GM12892 (cell line): Measurements from ENCODE around the gene SLC12A9. TPM values are rescaled to one million over a fixed set of nuclear protein-coding genes. Genes with fewer than 3 reads are reported as not detected.
"Not testable (repeated sequence)": the region's sequence is repeated elsewhere in the genome, so short reads cannot be mapped to it uniquely, and the experiment has no call there.

Experiments
- DNase-seq: peaks from one replicate; pipeline ENCODE4 v3.0.0; 2011; ENCODE audit not compliant: insufficient read length
- FAIRE-seq: peaks from 2 replicates; lab custom pipeline; 2011; peaks lifted over from hg19 to GRCh38; lab: Jason Lieb, UNC
- POLR2A ChIP-seq: IDR thresholded peaks from 2 replicates; pipeline ENCODE4 v1.6.1; 2011; ENCODE audit warnings: low read depth, low read length, control low read depth
- POLR2AphosphoS5 ChIP-seq: IDR thresholded peaks from 2 replicates; pipeline ENCODE4 v1.6.1; 2011; ENCODE audit warnings: low read depth, low read length, control low read depth
- TAF1 ChIP-seq: IDR thresholded peaks from 2 replicates; pipeline ENCODE4 v1.6.1; 2011; ENCODE audit warnings: low read depth, mild to moderate bottlenecking, control low read depth, low read length, borderline replicate concordance
- polyA plus RNA-seq: library from polyadenylated mRNA; unstranded; fragments of >200 nt; gene quantifications from one replicate; pipeline ENCODE4 v1.2.1, GENCODE V29; 2012; ENCODE audit warnings: missing spikeins, inconsistent platforms; ENCODE audit not compliant: missing spikeins

Gene SLC12A9, protein sequence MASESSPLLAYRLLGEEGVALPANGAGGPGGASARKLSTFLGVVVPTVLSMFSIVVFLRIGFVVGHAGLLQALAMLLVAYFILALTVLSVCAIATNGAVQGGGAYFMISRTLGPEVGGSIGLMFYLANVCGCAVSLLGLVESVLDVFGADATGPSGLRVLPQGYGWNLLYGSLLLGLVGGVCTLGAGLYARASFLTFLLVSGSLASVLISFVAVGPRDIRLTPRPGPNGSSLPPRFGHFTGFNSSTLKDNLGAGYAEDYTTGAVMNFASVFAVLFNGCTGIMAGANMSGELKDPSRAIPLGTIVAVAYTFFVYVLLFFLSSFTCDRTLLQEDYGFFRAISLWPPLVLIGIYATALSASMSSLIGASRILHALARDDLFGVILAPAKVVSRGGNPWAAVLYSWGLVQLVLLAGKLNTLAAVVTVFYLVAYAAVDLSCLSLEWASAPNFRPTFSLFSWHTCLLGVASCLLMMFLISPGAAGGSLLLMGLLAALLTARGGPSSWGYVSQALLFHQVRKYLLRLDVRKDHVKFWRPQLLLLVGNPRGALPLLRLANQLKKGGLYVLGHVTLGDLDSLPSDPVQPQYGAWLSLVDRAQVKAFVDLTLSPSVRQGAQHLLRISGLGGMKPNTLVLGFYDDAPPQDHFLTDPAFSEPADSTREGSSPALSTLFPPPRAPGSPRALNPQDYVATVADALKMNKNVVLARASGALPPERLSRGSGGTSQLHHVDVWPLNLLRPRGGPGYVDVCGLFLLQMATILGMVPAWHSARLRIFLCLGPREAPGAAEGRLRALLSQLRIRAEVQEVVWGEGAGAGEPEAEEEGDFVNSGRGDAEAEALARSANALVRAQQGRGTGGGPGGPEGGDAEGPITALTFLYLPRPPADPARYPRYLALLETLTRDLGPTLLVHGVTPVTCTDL
- polyA plus RNA-seq: 8.4 TPM

DNA sequence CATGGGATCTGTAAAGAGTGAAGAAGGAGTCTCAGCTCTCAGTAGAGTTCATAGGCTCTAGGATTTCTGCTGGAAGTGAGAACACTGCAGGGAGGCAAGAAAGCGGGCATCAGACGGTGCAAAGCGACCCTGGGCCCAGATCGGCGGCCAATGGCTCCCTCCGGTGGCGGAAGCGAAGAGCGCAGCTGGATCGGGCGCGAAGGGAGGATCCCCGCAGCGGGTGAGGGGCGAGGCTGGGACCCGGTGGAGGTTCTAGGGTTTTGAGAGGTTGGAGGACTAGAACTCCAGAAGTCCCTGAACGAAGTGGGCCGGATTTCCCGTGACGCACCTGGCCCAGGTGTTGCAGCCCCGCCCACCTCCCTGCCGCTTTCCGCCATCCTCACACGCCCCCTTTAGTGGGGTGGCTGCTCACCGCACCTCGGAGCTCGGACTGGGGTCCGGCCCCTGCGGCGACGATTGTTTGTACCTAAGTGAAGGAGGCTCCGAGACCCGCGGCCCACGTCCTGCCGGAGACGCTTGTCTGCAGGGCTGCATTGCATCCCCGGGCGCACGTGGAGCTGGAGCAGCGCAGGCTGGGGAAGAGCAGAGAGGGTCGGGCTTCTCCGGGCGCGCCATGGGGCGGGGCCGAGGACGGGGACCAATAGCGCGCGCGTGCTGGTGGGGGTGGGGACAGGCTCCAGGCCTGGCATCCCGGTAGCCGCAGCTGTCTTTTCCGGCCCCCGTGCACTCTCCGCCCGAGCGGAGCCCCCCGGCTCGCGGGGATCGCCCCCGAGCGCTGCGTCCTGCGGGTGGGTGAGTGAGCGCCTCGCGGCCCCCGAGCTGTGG, at the start of gene SLC12A9:
TSS of gene SLC12A9 (plus strand) at position 666 of the 825 bp plus-strand sequence. CDS start 1,485 bp downstream, outside the sequence.
- no peak for TF ChIP-seq POLR2AphosphoS5
- no peak for TF ChIP-seq TAF1
- TF ChIP-seq POLR2A: peak; percentile 30; the same call in 1 of the 2 replicates
- peak; percentile 97 for DNase-seq

GRCh38 chr7:100802951-100803350, 49.6 kb upstream of the SLC12A9 start:
- FAIRE-seq: no peak
- no peak for DNase-seq
- TF ChIP-seq POLR2AphosphoS5: no peak
- TF ChIP-seq POLR2A: no peak
- TF ChIP-seq TAF1: no peak

More for the DNA sequence above, at the start of gene SLC12A9:
- FAIRE-seq: peak; percentile 96

- peak; percentile 73 for FAIRE-seq
- no peak for TF ChIP-seq TAF1
- 0 out of 2 replicates have a peak, but pooled peaks have one; percentile 38 for TF ChIP-seq POLR2A
- peak; percentile 91 for DNase-seq
Measured at GRCh38 chr7:100803398-100804161, 48.9 kb upstream of the SLC12A9 start.

DNA sequence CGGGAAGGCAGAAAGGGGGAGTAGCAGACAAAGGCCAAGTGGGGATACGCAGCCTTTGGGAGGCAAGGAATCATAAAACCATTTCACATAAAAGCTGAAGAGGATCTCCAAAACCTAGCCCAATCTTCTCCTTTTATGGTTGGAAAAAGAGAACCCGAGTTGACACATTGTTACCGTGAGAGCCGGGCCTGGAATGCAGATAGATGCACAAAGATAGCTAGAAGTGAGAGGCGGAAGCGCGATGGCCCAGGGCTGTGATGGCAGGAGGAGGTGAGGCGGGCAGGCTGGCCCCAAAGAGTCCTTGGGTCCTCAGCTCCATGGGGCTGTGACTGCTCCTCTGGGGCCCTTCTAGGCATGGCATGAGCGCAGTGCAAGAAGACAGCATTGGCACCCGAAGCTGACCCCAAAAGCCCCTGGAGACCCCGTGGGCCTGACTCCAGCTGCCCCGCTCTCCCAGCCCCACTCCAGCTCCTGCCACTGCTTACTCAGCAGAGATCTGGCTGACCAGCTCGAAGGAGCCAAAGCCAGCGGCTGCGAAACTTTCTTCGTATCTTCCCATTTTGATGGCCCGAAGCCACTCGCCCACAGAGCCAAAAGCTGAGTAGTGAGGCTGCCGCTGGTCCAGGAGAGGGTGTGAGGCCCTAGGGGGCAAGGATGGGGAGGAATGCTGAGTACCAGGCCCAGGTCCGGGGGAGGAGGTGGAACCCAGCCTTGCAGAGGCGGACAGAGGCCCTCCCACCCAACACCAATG, 47.7 kb upstream of the SLC12A9 start:
- no peak for FAIRE-seq
- no peak for DNase-seq
- TF ChIP-seq POLR2A: no peak
- no peak for TF ChIP-seq POLR2AphosphoS5
- no peak for TF ChIP-seq TAF1

GRCh38 chr7:100806276-100806675, 46.2 kb upstream of the SLC12A9 start:
- FAIRE-seq: no peak
- TF ChIP-seq POLR2AphosphoS5: no peak
- no peak for TF ChIP-seq POLR2A
- no peak for TF ChIP-seq TAF1
- DNase-seq: no peak

DNA sequence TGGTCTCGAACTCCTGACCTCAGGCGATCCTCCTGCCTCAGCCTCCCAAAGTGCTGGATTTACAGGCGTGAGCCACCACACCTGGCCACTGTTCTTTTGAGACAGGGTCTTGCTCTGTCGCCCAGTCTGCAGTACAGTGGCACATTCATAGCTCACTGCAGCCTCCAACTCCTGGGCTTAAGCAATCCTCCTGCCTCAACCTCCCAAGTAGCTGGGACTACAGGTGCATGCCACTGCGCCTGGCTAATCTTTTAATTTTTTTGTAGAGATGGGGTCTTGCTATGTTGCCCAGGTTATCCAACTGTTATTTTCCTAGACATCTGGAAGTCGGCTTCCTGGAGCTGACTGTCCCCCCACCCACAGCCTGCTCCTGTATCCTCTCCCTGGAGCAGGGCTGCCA, 45.6 kb upstream of the SLC12A9 start:
- DNase-seq, FAIRE-seq: not testable (repeated sequence)

GRCh38 chr7:100808354-100808875, 44.1 kb upstream of the SLC12A9 start:
- no peak for FAIRE-seq

DNA sequence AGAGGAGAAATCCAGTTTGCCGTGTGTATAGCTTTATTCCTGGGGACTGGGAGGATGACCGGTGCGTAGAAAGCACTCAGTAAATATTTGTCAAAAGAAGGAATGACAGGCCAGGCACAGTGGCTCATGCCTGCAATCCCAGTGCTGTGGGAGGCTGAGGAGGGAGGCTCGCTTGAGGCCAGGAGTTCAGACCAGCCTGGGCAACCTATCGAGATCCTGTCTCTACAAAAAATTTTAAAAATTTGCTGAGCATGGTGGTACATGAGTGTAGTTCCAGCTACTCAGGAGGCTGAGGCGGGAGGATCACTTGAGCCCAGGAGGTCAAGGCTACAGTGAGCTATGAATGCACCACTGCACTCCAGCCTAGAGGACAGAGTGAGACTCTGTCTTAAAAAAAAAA, 41.0 kb upstream of the SLC12A9 start:
- TF ChIP-seq TAF1 (no peak), POLR2A (no peak), POLR2AphosphoS5 (no peak)
- DNase-seq (no peak), FAIRE-seq (no peak)

More at GRCh38 chr7:100808354-100808875, 44.1 kb upstream of the SLC12A9 start:
- TF ChIP-seq POLR2AphosphoS5 (no peak), TAF1 (no peak), POLR2A (no peak)
- DNase-seq: no peak

DNA sequence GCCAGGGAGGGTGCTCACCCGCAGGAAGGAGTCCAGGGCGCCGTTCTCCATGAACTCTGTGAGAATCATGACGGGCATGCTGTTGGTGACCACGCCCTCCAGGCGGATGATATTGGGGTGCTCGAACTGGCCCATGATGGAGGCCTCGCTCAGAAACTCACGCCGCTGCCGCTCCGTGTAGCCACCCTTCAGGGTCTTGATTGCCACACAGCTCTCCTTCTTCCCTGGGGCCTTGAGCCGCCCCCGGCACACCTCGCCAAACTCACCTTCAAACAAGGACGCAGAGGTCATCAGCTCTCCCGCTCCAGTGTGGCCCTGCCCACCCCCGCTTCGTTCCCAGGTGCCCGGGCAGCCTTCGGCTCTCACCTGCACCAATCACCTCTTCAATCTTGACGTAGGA, 39.8 kb upstream of the SLC12A9 start:
- DNase-seq (no peak), FAIRE-seq (no peak)
- TF ChIP-seq POLR2A (no peak), TAF1 (no peak), POLR2AphosphoS5 (no peak)

- not testable (repeated sequence) for FAIRE-seq, DNase-seq
Measured at GRCh38 chr7:100816515-100816914, 36.0 kb upstream of the SLC12A9 start.

DNA sequence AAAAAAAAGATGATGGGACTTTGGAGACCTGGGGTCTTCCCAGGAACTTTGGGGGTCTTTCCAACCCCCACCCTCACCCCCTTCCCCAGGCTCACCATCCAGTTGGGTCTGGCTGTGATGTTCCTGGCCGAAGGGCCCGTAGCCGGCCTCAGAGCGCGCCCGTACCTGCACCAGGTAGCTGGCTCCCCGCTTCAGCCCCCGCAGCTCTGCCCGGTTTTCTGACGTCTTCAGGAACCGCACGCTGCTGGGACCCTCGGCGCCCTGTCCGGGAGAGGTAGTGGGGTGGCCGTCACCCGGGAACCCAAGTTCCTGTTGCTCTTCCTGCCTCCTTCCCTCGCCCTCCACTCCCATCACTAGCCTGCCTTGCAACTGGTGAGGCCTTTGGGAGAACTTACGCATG, 35.4 kb upstream of the SLC12A9 start:
- TF ChIP-seq TAF1 (no peak), POLR2AphosphoS5 (no peak), POLR2A (no peak)

More for the DNA sequence above, 35.4 kb upstream of the SLC12A9 start:
- DNase-seq: no peak
- no peak for FAIRE-seq
